ENCODE measurements around the gene HMG20A.
A peak's percentile ranks its signal among the peaks of the same experiment; 100 is the strongest.

HMG20A gene

GRCh38 chr15:77417602-77418001, 3.1 kb upstream of the HMG20A start:
- Histone ChIP-seq H3K4me3 (ENCODE audit: low read length) (peak overlapping the region; percentile 98), H3K36me3 (ENCODE audit: control insufficient read depth, insufficient read depth, low read length, severe bottlenecking) (no peaks in the 10 kb centered on the region), H3K27me3 (replicated peaks; ENCODE audit: control insufficient read depth, insufficient read depth, low read length) (no peaks in the 10 kb centered on the region), H3K9me3 (ENCODE audit: control insufficient read depth, low read length) (no peaks in the 10 kb centered on the region), H3K9ac (ENCODE audit: low read length) (peak overlapping the region; percentile 98), H3K4me1 (ENCODE audit: control insufficient read depth, insufficient read depth, low read length) (peaks cover 44% of the 10 kb centered on the region)
- no peak for DNase-seq (ENCODE audit: low read depth)

- no peaks in the 10 kb centered on the region for H3K36me3 ChIP-seq (ENCODE audit: control insufficient read depth, insufficient read depth, low read length, severe bottlenecking)
- H3K4me1 ChIP-seq (ENCODE audit: control insufficient read depth, insufficient read depth, low read length), result peaks cover 45% of the 10 kb centered on the region
- peak overlapping the region; percentile 98 for H3K9ac ChIP-seq (ENCODE audit: low read length)
- peak overlapping the region; percentile 98 for H3K4me3 ChIP-seq (ENCODE audit: low read length)
- peak; percentile 53 for DNase-seq (ENCODE audit: low read depth)
- H3K9me3 ChIP-seq (ENCODE audit: control insufficient read depth, low read length), result no peaks in the 10 kb centered on the region
- H3K27me3 ChIP-seq (replicated peaks; ENCODE audit: control insufficient read depth, insufficient read depth, low read length), result no peaks in the 10 kb centered on the region
Measured at GRCh38 chr15:77418391-77418965, 2.2 kb upstream of the HMG20A start.

- Histone ChIP-seq H3K27me3 (replicated peaks; ENCODE audit: control insufficient read depth, insufficient read depth, low read length) (no peaks in the 10 kb centered on the region), H3K9me3 (ENCODE audit: control insufficient read depth, low read length) (no peaks in the 10 kb centered on the region), H3K4me3 (ENCODE audit: low read length) (peak overlapping the region; percentile 98), H3K36me3 (ENCODE audit: control insufficient read depth, insufficient read depth, low read length, severe bottlenecking) (no peaks in the 10 kb centered on the region), H3K9ac (ENCODE audit: low read length) (peak overlapping the region; percentile 98), H3K4me1 (ENCODE audit: control insufficient read depth, insufficient read depth, low read length) (peaks cover 45% of the 10 kb centered on the region)
- DNase-seq (ENCODE audit: low read depth), result peak; percentile 72
Measured at GRCh38 chr15:77418966-77419835, 1.5 kb upstream of the HMG20A start.

GRCh38 chr15:77419836-77420609, 665 bp upstream of the HMG20A start, which contains the start of gene PEAK1:
Gene PEAK1, minus strand, starts transcription at chr15:77420104. Its CDS starts 238,178 bp downstream, at chr15:77181926.
- peaks cover 45% of the 10 kb centered on the region for H3K4me1 ChIP-seq (ENCODE audit: control insufficient read depth, insufficient read depth, low read length)
- no peaks in the 10 kb centered on the region for H3K27me3 ChIP-seq (replicated peaks; ENCODE audit: control insufficient read depth, insufficient read depth, low read length)
- H3K9ac ChIP-seq (ENCODE audit: low read length), result peak within 1 kb of the TSS; percentile 98
- H3K9me3 ChIP-seq (ENCODE audit: control insufficient read depth, low read length), result no peaks in the 10 kb centered on the region
- peak within 1 kb of the TSS; percentile 98 for H3K4me3 ChIP-seq (ENCODE audit: low read length)
- peak; percentile 100 for DNase-seq (ENCODE audit: low read depth)
- no peaks in the 10 kb centered on the region for H3K36me3 ChIP-seq (ENCODE audit: control insufficient read depth, insufficient read depth, low read length, severe bottlenecking)

- Histone ChIP-seq H3K4me1 (ENCODE audit: control insufficient read depth, insufficient read depth, low read length) (peaks cover 32% of the 10 kb centered on the region), H3K36me3 (ENCODE audit: control insufficient read depth, insufficient read depth, low read length, severe bottlenecking) (no peaks in the 10 kb centered on the region), H3K4me3 (ENCODE audit: low read length) (peak overlapping the region; percentile 98), H3K27me3 (replicated peaks; ENCODE audit: control insufficient read depth, insufficient read depth, low read length) (no peaks in the 10 kb centered on the region), H3K9ac (ENCODE audit: low read length) (peak overlapping the region; percentile 98), H3K9me3 (ENCODE audit: control insufficient read depth, low read length) (no peaks in the 10 kb centered on the region)
- DNase-seq (ENCODE audit: low read depth), result peak; percentile 28
Measured at GRCh38 chr15:77421370-77421700, 647 bp downstream of the HMG20A start.

GRCh38 chr15:77425104-77425503, 4.4 kb downstream of the HMG20A start:
- no peak overlapping the region for H3K4me3 ChIP-seq (ENCODE audit: low read length)
- H3K9ac ChIP-seq (ENCODE audit: low read length), result no peak overlapping the region
- no peak for DNase-seq (ENCODE audit: low read depth)
- H3K4me1 ChIP-seq (ENCODE audit: control insufficient read depth, insufficient read depth, low read length), result peaks cover 18% of the 10 kb centered on the region
- no peaks in the 10 kb centered on the region for H3K36me3 ChIP-seq (ENCODE audit: control insufficient read depth, insufficient read depth, low read length, severe bottlenecking)
- H3K9me3 ChIP-seq (ENCODE audit: control insufficient read depth, low read length), result no peaks in the 10 kb centered on the region
- no peaks in the 10 kb centered on the region for H3K27me3 ChIP-seq (replicated peaks; ENCODE audit: control insufficient read depth, insufficient read depth, low read length)

- Histone ChIP-seq H3K9me3 (ENCODE audit: control insufficient read depth, low read length) (no peaks in the 10 kb centered on the region), H3K9ac (ENCODE audit: low read length) (no peak overlapping the region), H3K4me1 (ENCODE audit: control insufficient read depth, insufficient read depth, low read length) (peaks cover 15% of the 10 kb centered on the region), H3K4me3 (ENCODE audit: low read length) (no peak overlapping the region), H3K27me3 (replicated peaks; ENCODE audit: control insufficient read depth, insufficient read depth, low read length) (no peaks in the 10 kb centered on the region), H3K36me3 (ENCODE audit: control insufficient read depth, insufficient read depth, low read length, severe bottlenecking) (no peaks in the 10 kb centered on the region)
- DNase-seq (ENCODE audit: low read depth), result no peak
Measured at GRCh38 chr15:77426377-77426776, 5.7 kb downstream of the HMG20A start.

- no peak overlapping the region for H3K4me3 ChIP-seq (ENCODE audit: low read length)
- no peaks in the 10 kb centered on the region for H3K9me3 ChIP-seq (ENCODE audit: control insufficient read depth, low read length)
- H3K27me3 ChIP-seq (replicated peaks; ENCODE audit: control insufficient read depth, insufficient read depth, low read length), result no peaks in the 10 kb centered on the region
- peaks cover 10% of the 10 kb centered on the region for H3K4me1 ChIP-seq (ENCODE audit: control insufficient read depth, insufficient read depth, low read length)
- H3K36me3 ChIP-seq (ENCODE audit: control insufficient read depth, insufficient read depth, low read length, severe bottlenecking), result no peaks in the 10 kb centered on the region
- DNase-seq (ENCODE audit: low read depth), result no peak
- no peak overlapping the region for H3K9ac ChIP-seq (ENCODE audit: low read length)
Measured at GRCh38 chr15:77426871-77427270, 6.2 kb downstream of the HMG20A start.

- Histone ChIP-seq H3K4me1 (ENCODE audit: control insufficient read depth, insufficient read depth, low read length) (no peaks in the 10 kb centered on the region), H3K27me3 (replicated peaks; ENCODE audit: control insufficient read depth, insufficient read depth, low read length) (no peaks in the 10 kb centered on the region), H3K9ac (ENCODE audit: low read length) (no peak overlapping the region), H3K36me3 (ENCODE audit: control insufficient read depth, insufficient read depth, low read length, severe bottlenecking) (no peaks in the 10 kb centered on the region), H3K4me3 (ENCODE audit: low read length) (no peak overlapping the region), H3K9me3 (ENCODE audit: control insufficient read depth, low read length) (no peaks in the 10 kb centered on the region)
- DNase-seq (ENCODE audit: low read depth), result no peak
Measured at GRCh38 chr15:77430213-77430612, 9.5 kb downstream of the HMG20A start.

GRCh38 chr15:77430652-77431051, 10.0 kb downstream of the HMG20A start:
- Histone ChIP-seq H3K9ac (ENCODE audit: low read length) (no peak overlapping the region), H3K36me3 (ENCODE audit: control insufficient read depth, insufficient read depth, low read length, severe bottlenecking) (no peaks in the 10 kb centered on the region), H3K4me1 (ENCODE audit: control insufficient read depth, insufficient read depth, low read length) (no peaks in the 10 kb centered on the region), H3K9me3 (ENCODE audit: control insufficient read depth, low read length) (no peaks in the 10 kb centered on the region), H3K4me3 (ENCODE audit: low read length) (no peak overlapping the region), H3K27me3 (replicated peaks; ENCODE audit: control insufficient read depth, insufficient read depth, low read length) (no peaks in the 10 kb centered on the region)
- no peak for DNase-seq (ENCODE audit: low read depth)

- Histone ChIP-seq H3K27me3 (replicated peaks; ENCODE audit: control insufficient read depth, insufficient read depth, low read length) (no peaks in the 10 kb centered on the region), H3K9me3 (ENCODE audit: control insufficient read depth, low read length) (no peaks in the 10 kb centered on the region), H3K4me3 (ENCODE audit: low read length) (no peak overlapping the region), H3K4me1 (ENCODE audit: control insufficient read depth, insufficient read depth, low read length) (peaks cover 2% of the 10 kb centered on the region), H3K36me3 (ENCODE audit: control insufficient read depth, insufficient read depth, low read length, severe bottlenecking) (no peaks in the 10 kb centered on the region), H3K9ac (ENCODE audit: low read length) (no peak overlapping the region)
- DNase-seq (ENCODE audit: low read depth), result no peak
Measured at GRCh38 chr15:77436822-77437221, 16.1 kb downstream of the HMG20A start.
